Stimulated activated naive B cell treated with anti-CD40 and anti-IgM and Interleukin-4, amounts not matched to agents 10 μg/mL and 1 μg/mL and 100 μg/mL, for 72 hours (primary cell): ENCODE results near the gene PLAC1.

Source experiments
- ATAC-seq, 2 donors: fragments of 150-1000 bp; cut with Tn5 transposase; replicated peaks; 2 replicates each; pipeline ENCODE4 v1.10.0; 2021; ENCODE audit warnings: moderate library complexity in 1 of 2
- DNase-seq: peaks from one replicate; pipeline ENCODE4 v3.0.0; 2021
- H3K27ac Mint-ChIP-seq: one replicate; pipeline ENCODE4 v1.8.0; 2022; ENCODE audit warnings: mild to moderate bottlenecking, mixed read lengths
- H3K27me3 Mint-ChIP-seq, 2 donors: one replicate each; pipeline ENCODE4 v1.8.0; 2022; ENCODE audit warnings: mixed read lengths in 2 of 2
- H3K36me3 Mint-ChIP-seq, 2 donors: one replicate each; pipeline ENCODE4 v1.8.0; 2022; ENCODE audit warnings: mixed read lengths in 2 of 2, mild to moderate bottlenecking in 1 of 2
- H3K4me1 Mint-ChIP-seq, 2 donors: one replicate each; pipeline ENCODE4 v1.8.0; 2022; ENCODE audit warnings: mixed read lengths in 2 of 2, mild to moderate bottlenecking in 1 of 2
- H3K4me3 Mint-ChIP-seq, 2 donors: one replicate each; pipeline ENCODE4 v1.8.0; 2022; ENCODE audit warnings: mild to moderate bottlenecking in 2 of 2, mixed read lengths in 2 of 2, moderate library complexity in 1 of 2
- H3K9me3 Mint-ChIP-seq, 2 donors: one replicate each; pipeline ENCODE4 v1.8.0; 2022; ENCODE audit warnings: mixed read lengths in 2 of 2, mild to moderate bottlenecking in 1 of 2

The PLAC1 gene

DNA sequence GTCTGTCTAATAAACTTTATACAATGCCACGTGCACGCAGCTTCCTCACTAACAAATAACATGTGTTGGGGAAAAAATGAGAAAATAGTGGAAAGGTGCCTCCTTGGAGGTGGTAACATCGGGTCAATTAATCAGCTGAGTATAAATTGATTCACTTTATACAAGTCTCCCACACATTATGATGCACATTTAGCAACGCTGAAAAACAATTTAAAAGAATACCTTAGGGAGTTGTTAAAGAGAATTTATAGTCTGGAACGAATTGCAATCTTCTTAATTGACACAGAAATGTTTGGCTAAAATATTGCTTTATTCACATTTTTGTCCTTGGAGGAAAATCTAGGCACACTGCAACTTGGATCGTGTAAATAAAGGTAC is 114.1 kb downstream of the PLAC1 start:
- Mint-ChIP-seq H3K4me3 (no peak overlapping the region), H3K27me3 (peaks cover 32 to 41% of the 10 kb centered on the region in 2 donors), H3K4me1 (peaks cover 13 to 21% of the 10 kb centered on the region in 2 donors), H3K9me3 (no peaks in the 10 kb centered on the region), H3K27ac (no peak overlapping the region), H3K36me3 (no peaks in the 10 kb centered on the region)
- ATAC-seq (no peak), DNase-seq (no peak)

DNA sequence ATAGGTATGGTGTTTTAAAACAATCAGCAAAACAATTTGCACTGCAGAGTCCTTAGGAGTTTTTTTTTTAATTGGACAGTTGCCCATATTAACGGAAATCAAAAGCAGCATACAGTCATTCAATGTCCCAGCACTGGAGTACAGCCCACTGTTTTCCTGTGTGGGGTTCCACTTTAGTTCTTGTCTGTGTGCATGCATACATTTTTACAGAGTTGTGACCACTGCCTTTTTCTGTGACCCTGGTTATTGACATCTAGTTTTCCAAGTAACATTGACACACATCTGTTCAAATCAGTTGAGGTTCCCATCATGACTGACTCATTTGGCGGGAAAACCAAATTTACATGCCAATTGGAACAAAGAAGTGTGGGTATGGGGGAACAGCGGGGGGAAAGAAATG is 115.0 kb downstream of the PLAC1 start:
- Mint-ChIP-seq H3K4me3 (no peak overlapping the region), H3K27ac (no peak overlapping the region), H3K27me3 (peaks cover 24 to 37% of the 10 kb centered on the region in 2 donors), H3K4me1 (peaks cover 6 to 13% of the 10 kb centered on the region in 2 donors), H3K36me3 (no peaks in the 10 kb centered on the region), H3K9me3 (no peaks in the 10 kb centered on the region)
- ATAC-seq, result no peak
- DNase-seq, result no peak

DNA sequence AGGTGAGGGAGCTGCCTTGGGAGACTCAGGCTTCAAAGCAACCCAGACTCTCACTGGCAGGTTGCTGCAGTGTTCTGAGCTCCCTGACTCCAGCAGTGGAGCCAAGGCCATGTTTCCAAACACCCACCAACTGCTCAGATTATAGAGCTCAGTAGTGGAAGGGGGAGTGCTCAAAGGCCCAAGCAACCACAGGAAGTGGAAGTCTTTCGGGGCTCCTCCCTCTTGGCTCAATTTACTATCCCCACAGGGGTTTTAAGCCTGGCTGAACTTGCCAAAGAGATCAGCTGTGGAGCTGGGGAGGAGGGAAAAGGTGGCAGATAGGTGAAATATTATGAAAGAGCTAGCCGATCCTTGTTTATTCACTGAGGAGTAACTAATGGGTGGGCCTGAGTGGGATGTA is 115.8 kb downstream of the PLAC1 start:
- DNase-seq (no peak), ATAC-seq (no peak)
- Mint-ChIP-seq H3K9me3 (no peaks in the 10 kb centered on the region), H3K4me1 (peaks cover 5 to 12% of the 10 kb centered on the region in 2 donors), H3K36me3 (no peaks in the 10 kb centered on the region), H3K4me3 (no peak overlapping the region), H3K27ac (no peak overlapping the region), H3K27me3 (peaks cover 20 to 34% of the 10 kb centered on the region in 2 donors)

GRCh38 chrX:134541906-134542305 is 116.4 kb downstream of the PLAC1 start:
- H3K27me3 Mint-ChIP-seq, result peaks cover 20 to 33% of the 10 kb centered on the region in 2 donors
- DNase-seq (no peak), ATAC-seq (no peak)
- no peaks in the 10 kb centered on the region for H3K9me3 Mint-ChIP-seq
- no peak overlapping the region for H3K27ac Mint-ChIP-seq
- H3K4me1 Mint-ChIP-seq, result peaks cover 5 to 12% of the 10 kb centered on the region in 2 donors
- H3K4me3 Mint-ChIP-seq, result no peak overlapping the region
- H3K36me3 Mint-ChIP-seq, result no peaks in the 10 kb centered on the region

GRCh38 chrX:134538316-134538715 is 120.0 kb downstream of the PLAC1 start:
- peaks cover 5 to 7% of the 10 kb centered on the region in 2 donors for H3K4me1 Mint-ChIP-seq
- H3K4me3 Mint-ChIP-seq, result no peak overlapping the region
- no peak overlapping the region for H3K27ac Mint-ChIP-seq
- H3K27me3 Mint-ChIP-seq, result peaks cover 0 to 19% of the 10 kb centered on the region in 2 donors
- no peak for ATAC-seq
- no peaks in the 10 kb centered on the region for H3K9me3 Mint-ChIP-seq
- no peaks in the 10 kb centered on the region for H3K36me3 Mint-ChIP-seq
- no peak for DNase-seq

DNA sequence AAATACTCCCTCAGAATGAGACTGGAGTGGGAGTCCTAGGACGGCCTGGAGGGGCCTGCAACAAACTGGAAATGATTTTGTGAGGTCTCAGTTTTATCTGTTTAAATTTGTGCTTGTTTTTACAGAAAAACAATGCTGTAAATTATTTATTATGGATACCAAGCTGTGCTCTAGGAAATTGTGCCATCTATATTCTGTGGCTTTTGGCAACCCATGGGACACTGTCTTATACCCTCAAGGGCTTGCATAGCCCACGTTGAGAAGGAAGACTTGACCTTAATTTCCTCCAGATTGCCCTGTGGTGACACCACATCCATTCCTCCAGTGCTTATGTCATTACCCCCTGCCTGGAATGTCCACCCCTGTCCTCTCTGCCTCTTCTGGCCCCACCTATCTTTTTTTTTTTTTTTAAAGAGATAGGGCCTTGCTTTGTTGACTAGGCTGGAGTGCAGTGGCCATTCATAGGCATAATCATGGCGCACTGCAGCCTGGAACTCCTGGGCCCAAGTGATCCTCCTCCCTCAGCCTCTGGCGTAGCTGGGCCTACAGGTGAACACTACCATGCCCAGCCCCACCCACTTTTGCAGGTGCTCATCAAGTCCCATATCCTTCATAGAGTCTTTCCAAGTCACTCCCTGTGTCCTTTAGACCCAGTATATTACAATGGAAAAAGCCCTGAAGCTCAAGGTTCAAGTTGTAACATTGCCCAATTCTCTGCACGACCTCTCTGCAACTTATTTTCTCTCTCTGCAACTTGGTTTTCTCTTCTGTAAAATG is 120.9 kb downstream of the PLAC1 start:
- no peak for ATAC-seq
- Mint-ChIP-seq H3K36me3 (no peaks in the 10 kb centered on the region), H3K27ac (no peak overlapping the region), H3K4me1 (peaks cover 1% of the 10 kb centered on the region in 2 donors), H3K27me3 (peaks cover 0 to 15% of the 10 kb centered on the region in 2 donors), H3K4me3 (no peak overlapping the region), H3K9me3 (no peaks in the 10 kb centered on the region)
- no peak for DNase-seq

GRCh38 chrX:134533952-134534351 is 124.3 kb downstream of the PLAC1 start:
- H3K27me3 Mint-ChIP-seq, result peaks cover 0 to 13% of the 10 kb centered on the region in 2 donors
- no peaks in the 10 kb centered on the region for H3K4me1 Mint-ChIP-seq
- H3K9me3 Mint-ChIP-seq, result no peaks in the 10 kb centered on the region
- no peaks in the 10 kb centered on the region for H3K36me3 Mint-ChIP-seq
- ATAC-seq (no peak), DNase-seq (no peak)
- no peak overlapping the region for H3K4me3 Mint-ChIP-seq
- no peak overlapping the region for H3K27ac Mint-ChIP-seq

DNA sequence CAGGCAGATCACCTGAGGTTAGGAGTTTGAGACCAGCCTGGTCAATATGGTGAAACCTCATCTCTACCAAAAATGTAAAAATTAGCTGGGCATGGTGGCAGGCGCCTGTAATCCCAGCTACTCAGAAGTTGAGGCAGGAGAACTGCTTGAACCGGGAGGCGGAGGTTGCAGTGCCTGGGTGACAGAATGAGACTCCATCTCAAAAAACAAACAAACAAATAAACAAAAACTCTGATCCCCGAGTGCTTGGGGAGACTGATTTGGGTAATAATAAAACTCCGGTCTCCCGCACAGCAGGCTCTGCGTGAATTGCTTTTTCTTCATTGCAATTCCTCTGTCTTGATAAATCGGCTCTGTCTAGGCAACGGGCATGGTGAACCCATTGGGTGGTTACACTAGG is 124.9 kb downstream of the PLAC1 start:
- Mint-ChIP-seq H3K27me3 (peaks cover 0 to 10% of the 10 kb centered on the region in 2 donors), H3K4me1 (no peaks in the 10 kb centered on the region), H3K27ac (no peak overlapping the region), H3K4me3 (no peak overlapping the region), H3K9me3 (no peaks in the 10 kb centered on the region), H3K36me3 (no peaks in the 10 kb centered on the region)
- DNase-seq (no peak), ATAC-seq (no peak)

GRCh38 chrX:134530845-134531244 is 127.4 kb downstream of the PLAC1 start:
- Mint-ChIP-seq H3K4me1 (no peaks in the 10 kb centered on the region), H3K27me3 (peaks cover 0 to 4% of the 10 kb centered on the region in 2 donors), H3K36me3 (no peaks in the 10 kb centered on the region), H3K9me3 (no peaks in the 10 kb centered on the region), H3K4me3 (no peak overlapping the region), H3K27ac (no peak overlapping the region)
- ATAC-seq (no peak), DNase-seq (no peak)

DNA sequence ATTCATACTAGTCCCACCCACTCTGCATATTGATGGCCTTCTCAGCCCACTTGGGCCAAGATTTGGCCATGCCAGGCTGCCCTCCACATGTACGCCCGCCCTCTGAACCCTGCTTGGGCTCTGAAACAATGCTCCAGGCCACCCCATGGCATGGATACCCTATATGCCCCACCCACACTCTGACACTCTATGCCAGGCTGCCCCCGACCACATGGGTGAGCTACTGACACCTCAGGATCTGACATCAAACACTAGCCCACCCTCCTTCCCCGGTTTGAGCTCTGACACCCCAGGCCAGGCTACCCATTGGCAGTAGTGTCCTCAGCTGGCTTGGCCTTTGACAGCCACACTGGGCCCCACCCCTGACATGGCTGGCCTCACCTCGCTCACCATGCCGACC is 128.8 kb downstream of the PLAC1 start:
- ATAC-seq (no peak), DNase-seq (no peak)
- no peaks in the 10 kb centered on the region for H3K4me1 Mint-ChIP-seq
- no peaks in the 10 kb centered on the region for H3K9me3 Mint-ChIP-seq
- no peak overlapping the region for H3K27ac Mint-ChIP-seq
- H3K4me3 Mint-ChIP-seq, result no peak overlapping the region
- peaks cover 0 to 3% of the 10 kb centered on the region in 2 donors for H3K27me3 Mint-ChIP-seq
- H3K36me3 Mint-ChIP-seq, result peaks cover 0 to 4% of the 10 kb centered on the region in 2 donors

- Mint-ChIP-seq H3K4me1 (no peaks in the 10 kb centered on the region), H3K4me3 (no peak overlapping the region), H3K27ac (no peak overlapping the region), H3K36me3 (peaks cover 0 to 4% of the 10 kb centered on the region in 2 donors), H3K9me3 (no peaks in the 10 kb centered on the region), H3K27me3 (peaks cover 0 to 3% of the 10 kb centered on the region in 2 donors)
- ATAC-seq (no peak), DNase-seq (no peak)
These were observed 129.3 kb downstream of the PLAC1 start for GRCh38 chrX:134528960-134529359.

DNA sequence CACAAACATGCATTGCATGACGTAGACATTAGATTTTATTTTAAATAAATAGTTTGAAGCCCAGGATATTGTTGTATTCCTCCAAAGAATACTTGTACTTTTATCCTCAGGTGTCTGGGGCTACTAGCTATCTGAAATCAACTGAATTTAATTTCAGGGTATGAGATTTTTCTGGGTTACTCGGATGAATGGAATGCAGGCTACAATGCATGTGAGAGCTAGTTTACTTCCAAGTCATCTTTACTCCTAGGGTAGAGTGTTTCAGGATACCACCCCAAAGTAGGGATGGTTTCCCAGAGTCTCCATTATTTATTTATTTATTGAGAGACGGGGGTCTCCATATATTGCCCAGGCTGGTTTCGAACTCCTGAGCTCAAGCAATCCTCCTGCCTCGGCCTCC is 131.9 kb downstream of the PLAC1 start:
- Mint-ChIP-seq H3K27ac (no peak overlapping the region), H3K4me3 (no peak overlapping the region), H3K4me1 (no peaks in the 10 kb centered on the region), H3K9me3 (no peaks in the 10 kb centered on the region), H3K27me3 (no peaks in the 10 kb centered on the region), H3K36me3 (peaks cover 2 to 4% of the 10 kb centered on the region in 2 donors)
- no peak for ATAC-seq
- DNase-seq, result no peak

DNA sequence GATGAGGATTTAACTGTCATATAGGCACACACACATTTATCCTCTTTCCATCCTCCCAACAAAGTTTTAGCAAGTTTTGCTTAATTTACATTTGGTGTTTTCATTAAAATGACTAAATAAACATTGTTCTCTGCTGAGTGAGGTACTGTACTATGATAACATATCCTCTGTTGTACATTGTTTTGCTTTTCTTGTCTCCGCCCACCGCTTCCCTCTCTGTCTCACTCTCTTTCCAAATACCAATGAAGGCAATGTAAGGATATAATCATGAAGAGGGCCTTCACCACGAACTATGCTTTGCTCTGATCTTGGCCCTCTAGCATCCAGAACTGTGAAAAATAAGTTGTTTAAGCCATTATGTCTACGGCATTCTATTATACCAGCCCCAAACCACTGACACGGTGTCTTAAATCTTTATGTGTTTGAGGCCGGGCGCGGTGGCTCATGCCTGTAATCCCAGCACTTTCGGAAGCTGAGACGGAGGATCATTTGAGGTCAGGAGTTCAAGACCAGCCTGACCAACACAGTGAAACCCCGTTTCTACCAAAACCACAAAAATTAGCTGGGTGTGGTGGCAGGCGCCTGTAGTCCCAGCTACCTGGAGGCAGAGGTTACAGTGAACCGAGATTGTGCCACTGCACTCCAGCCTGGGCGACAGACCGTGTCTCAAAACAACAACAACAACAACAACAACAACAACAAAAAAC is 133.0 kb downstream of the PLAC1 start:
- Mint-ChIP-seq H3K9me3 (no peaks in the 10 kb centered on the region), H3K27me3 (no peaks in the 10 kb centered on the region), H3K4me3 (no peak overlapping the region), H3K27ac (no peak overlapping the region), H3K36me3 (peaks cover 2 to 9% of the 10 kb centered on the region in 2 donors), H3K4me1 (no peaks in the 10 kb centered on the region)
- no peak for ATAC-seq
- DNase-seq, result no peak

DNA sequence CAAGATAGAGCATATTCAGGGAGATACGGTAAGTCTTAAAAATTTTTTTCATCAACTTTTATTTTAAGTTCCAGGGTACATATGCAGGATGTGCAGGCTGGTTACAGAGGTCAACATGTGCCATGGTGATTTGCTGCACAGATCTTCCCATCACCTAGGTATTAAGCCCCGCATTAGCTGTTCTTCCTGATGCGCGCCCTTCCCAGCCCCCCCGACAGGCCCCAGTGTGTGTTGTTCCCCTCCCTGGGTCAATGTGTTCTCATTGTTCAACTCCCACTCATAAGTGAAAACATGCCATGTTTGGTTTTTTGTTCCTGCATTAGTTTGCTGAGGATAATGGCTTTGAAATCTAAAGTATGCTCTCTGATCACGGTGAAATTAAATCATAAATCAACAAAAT is 134.1 kb downstream of the PLAC1 start:
- DNase-seq (no peak), ATAC-seq (no peak)
- H3K36me3 Mint-ChIP-seq, result peaks cover 2 to 13% of the 10 kb centered on the region in 2 donors
- H3K4me3 Mint-ChIP-seq, result no peak overlapping the region
- no peaks in the 10 kb centered on the region for H3K9me3 Mint-ChIP-seq
- no peak overlapping the region for H3K27ac Mint-ChIP-seq
- no peaks in the 10 kb centered on the region for H3K27me3 Mint-ChIP-seq
- no peaks in the 10 kb centered on the region for H3K4me1 Mint-ChIP-seq

DNA sequence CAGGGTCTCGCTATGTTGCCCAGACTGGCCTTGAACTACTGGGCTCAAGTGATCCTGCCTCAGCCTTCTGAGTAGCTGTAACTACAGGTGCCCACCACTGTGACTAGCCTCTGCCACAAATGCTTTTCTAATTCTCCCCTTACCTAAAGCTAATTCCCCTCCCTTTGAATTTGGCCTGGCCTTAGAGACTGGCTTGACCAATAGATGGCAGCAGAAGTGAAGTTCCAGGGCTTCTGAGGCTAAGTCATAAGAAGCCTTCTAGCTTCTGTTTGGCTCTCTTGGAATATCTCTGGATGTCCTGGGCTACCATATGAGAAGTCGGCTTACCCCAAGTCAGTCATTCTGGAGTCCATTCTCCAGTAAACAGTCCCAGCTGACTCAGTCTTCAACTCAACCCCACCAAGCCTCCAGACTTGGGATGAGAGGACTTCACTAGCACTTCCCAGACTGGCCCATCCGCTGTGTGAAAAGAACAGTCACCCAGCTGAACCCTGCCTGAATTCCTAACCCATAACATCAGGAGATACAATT is 137.3 kb downstream of the PLAC1 start:
- no peaks in the 10 kb centered on the region for H3K9me3 Mint-ChIP-seq

More for the DNA sequence above, 137.3 kb downstream of the PLAC1 start:
- Mint-ChIP-seq H3K4me1 (no peaks in the 10 kb centered on the region), H3K27me3 (no peaks in the 10 kb centered on the region), H3K4me3 (no peak overlapping the region), H3K27ac (no peak overlapping the region), H3K36me3 (peaks cover 2 to 13% of the 10 kb centered on the region in 2 donors)
- DNase-seq, result no peak
- ATAC-seq, result peak; percentile 62 to 65
